Neural cell (in vitro differentiated cells): Measurements from ENCODE around the gene IRF9. TPM values are rescaled to one million over a fixed set of nuclear protein-coding genes. Genes with fewer than 3 reads are reported as not detected.
A peak's percentile ranks its signal among the peaks of the same experiment; 100 is the strongest.

Experiments
- H2AFZ ChIP-seq: fragments of 200-600, 300-800 bp; sonication (generic), shearing (Covaris generic); 2 replicates; pipeline ENCODE4 v1.6.0; 2014; ENCODE audit warnings: low read depth, mild to moderate bottlenecking, antibody characterized with exemption, low read length, moderate library complexity
- H3F3A ChIP-seq: fragments of 200-600 bp; shearing (Covaris generic); 2 replicates; pipeline ENCODE4 v1.6.1; 2016; ENCODE audit warnings: mild to moderate bottlenecking, moderate library complexity, mixed read lengths, antibody characterized with exemption, low read length; ENCODE audit not compliant: insufficient read depth, poor library complexity, severe bottlenecking
- H3K27ac ChIP-seq: fragments of 200-600, 300-800 bp; sonication (generic), shearing (Covaris generic); 2 replicates; pipeline ENCODE4 v1.5.1; 2014; ENCODE audit warnings: mild to moderate bottlenecking, low read length, moderate library complexity
- H3K27me3 ChIP-seq: fragments of 300-800, 200-600 bp; sonication (generic), shearing (Covaris generic); 2 replicates; pipeline ENCODE4 v1.6.0; 2014; ENCODE audit warnings: mild to moderate bottlenecking, low read depth, low read length, moderate library complexity; ENCODE audit not compliant: insufficient read depth
- H3K36me3 ChIP-seq: fragments of 300-800, 200-600 bp; sonication (generic), shearing (Covaris generic); 2 replicates; pipeline ENCODE4 v1.5.1; 2014; ENCODE audit warnings: mild to moderate bottlenecking, antibody characterized with exemption, low read length, moderate library complexity; ENCODE audit not compliant: insufficient read depth
- H3K4me2 ChIP-seq: fragments of 300-800, 200-600 bp; sonication (generic), shearing (Covaris generic); 2 replicates; pipeline ENCODE4 v1.6.0; 2014; ENCODE audit warnings: mild to moderate bottlenecking, low read length
- H3K4me3 ChIP-seq: fragments of 300-800, 200-600 bp; sonication (generic), shearing (Covaris generic); 2 replicates; pipeline ENCODE4 v1.5.1; 2014; ENCODE audit warnings: mild to moderate bottlenecking, low read length, moderate library complexity
- H3K79me2 ChIP-seq: fragments of 200-600 bp; shearing (Covaris generic); replicated peaks from 2 replicates; pipeline ENCODE4 v1.6.0; 2014; ENCODE audit warnings: mild to moderate bottlenecking, low read length, moderate library complexity; ENCODE audit not compliant: insufficient read depth
- H3K9ac ChIP-seq: fragments of 300-800, 200-600 bp; sonication (generic), shearing (Covaris generic); 2 replicates; pipeline ENCODE4 v1.6.1; 2016; ENCODE audit warnings: mild to moderate bottlenecking, low read length, mixed read lengths
- H3K9me2 ChIP-seq: fragments of 200-600 bp; shearing (Covaris generic); 2 replicates; pipeline ENCODE4 v1.6.1; 2016; ENCODE audit warnings: mild to moderate bottlenecking, low read length, mixed read lengths; ENCODE audit not compliant: insufficient read depth
- H3K9me3 ChIP-seq: fragments of 200-600, 300-800 bp; sonication (generic), shearing (Covaris generic); 2 replicates; pipeline ENCODE4 v1.6.1; 2016; ENCODE audit warnings: mild to moderate bottlenecking, mixed run types, low read length, moderate library complexity, mixed read lengths
- H4K20me1 ChIP-seq: fragments of 200-600 bp; shearing (Covaris generic); 2 replicates; pipeline ENCODE4 v1.6.1; 2016; ENCODE audit warnings: mild to moderate bottlenecking, mixed run types; ENCODE audit not compliant: insufficient read depth
- CTCF ChIP-seq: fragments of 450-650 bp; IDR thresholded peaks from 2 replicates; pipeline ENCODE4 v1.5.1; 2014; ENCODE audit warnings: antibody characterized with exemption, mild to moderate bottlenecking, moderate library complexity; ENCODE audit not compliant: poor library complexity, severe bottlenecking
- EP300 ChIP-seq: fragments of 450-650 bp; conservative IDR thresholded peaks from 2 replicates; pipeline ENCODE4 v1.6.1; 2014; ENCODE audit warnings: antibody characterized with exemption, mild to moderate bottlenecking, moderate library complexity; ENCODE audit not compliant: poor library complexity, severe bottlenecking
- EZH2 ChIP-seq: fragments of 200-600, 300-800 bp; shearing (Covaris generic), sonication (generic); IDR thresholded peaks from 2 replicates; pipeline ENCODE4 v1.6.1; 2014; ENCODE audit warnings: antibody characterized with exemption, low read length, borderline replicate concordance, mild to moderate bottlenecking; ENCODE audit not compliant: insufficient read depth, poor library complexity, severe bottlenecking
- MXI1 ChIP-seq: fragments of 450-650 bp; conservative IDR thresholded peaks from 2 replicates; pipeline ENCODE4 v1.6.1; 2014; ENCODE audit warnings: antibody characterized with exemption, mild to moderate bottlenecking; ENCODE audit not compliant: poor library complexity, severe bottlenecking
- POLR2AphosphoS5 ChIP-seq: IDR thresholded peaks from 2 replicates; pipeline ENCODE4 v1.6.1; 2012
- RAD21 ChIP-seq: fragments of 450-650 bp; conservative IDR thresholded peaks from 2 replicates; pipeline ENCODE4 v1.6.1; 2014; ENCODE audit warnings: antibody characterized with exemption, mild to moderate bottlenecking, moderate library complexity
- REST ChIP-seq: IDR thresholded peaks from 2 replicates; pipeline ENCODE4 v1.6.1; 2012; ENCODE audit warnings: borderline replicate concordance
- SMC3 ChIP-seq: fragments of 450-650 bp; conservative IDR thresholded peaks from 2 replicates; pipeline ENCODE4 v1.6.1; 2014; ENCODE audit warnings: antibody characterized with exemption, mild to moderate bottlenecking, moderate library complexity; ENCODE audit not compliant: poor library complexity
- TAF1 ChIP-seq: IDR thresholded peaks from 2 replicates; pipeline ENCODE4 v1.6.1; 2012; ENCODE audit warnings: low read depth
- polyA plus RNA-seq: library from polyadenylated mRNA; depleted of rRNA; stranded (reverse); fragments of >200 nt; gene quantifications from 2 replicates; pipeline ENCODE4 v1.2.3, GENCODE V29; 2014

Gene IRF9
- polyA plus RNA-seq, 1 donor from 2014 or later: 19.6 TPM

GRCh38 chr14:24133735-24134134 is 27.3 kb upstream of the IRF9 start:
- Histone ChIP-seq H3K4me2 (no peak overlapping the region), H3K9me2 (no peaks in the 10 kb centered on the region), H2AFZ (no peak overlapping the region), H3F3A (no peaks in the 10 kb centered on the region), H3K4me3 (no peak overlapping the region), H3K79me2 (no peaks in the 10 kb centered on the region), H4K20me1 (no peaks in the 10 kb centered on the region), H3K27me3 (no peaks in the 10 kb centered on the region), H3K9me3 (no peaks in the 10 kb centered on the region), H3K9ac (no peak overlapping the region), H3K36me3 (no peaks in the 10 kb centered on the region), H3K27ac (no peak overlapping the region)
- TF ChIP-seq TAF1: no peak

- H4K20me1 ChIP-seq: no peaks in the 10 kb centered on the region
- H3K4me2 ChIP-seq: peak overlapping the region; percentile 52
- H3K27ac ChIP-seq: no peak overlapping the region
- H3K79me2 ChIP-seq: peaks cover 10% of the 10 kb centered on the region
- H3K4me3 ChIP-seq: peak overlapping the region; percentile 74
- no peaks in the 10 kb centered on the region for H3K9me2 ChIP-seq
- peak overlapping the region; percentile 67 for H3K9ac ChIP-seq
- peak overlapping the region; percentile 51 for H2AFZ ChIP-seq
- H3K36me3 ChIP-seq: no peaks in the 10 kb centered on the region
- no peaks in the 10 kb centered on the region for H3K27me3 ChIP-seq
- TF ChIP-seq EZH2 (no peak), EP300 (no peak), SMC3 (no peak), TAF1 (no peak), RAD21 (no peak), REST (no peak)
- peaks cover under 1% of the 10 kb centered on the region for H3F3A ChIP-seq
- H3K9me3 ChIP-seq: no peaks in the 10 kb centered on the region
Observed at GRCh38 chr14:24135584-24135833, 25.6 kb upstream of the IRF9 start.

GRCh38 chr14:24135834-24136683 is 25.0 kb upstream of the IRF9 start, which contains the start of gene PSME1:
Gene PSME1, plus strand, starts transcription at chr14:24136194. Its CDS starts 69 bp downstream, at chr14:24136263.
- Histone ChIP-seq H3K27ac (no peak within 1 kb of the TSS), H3K9ac (peak within 1 kb of the TSS; percentile 67)
- TF ChIP-seq REST (peak; percentile 6), CTCF (no peak), POLR2AphosphoS5 (peak; percentile 33), MXI1 (peak; percentile 25), RAD21 (no peak), EZH2 (no peak)

More at GRCh38 chr14:24135834-24136683, 25.0 kb upstream of the IRF9 start, which contains the start of gene PSME1:
- H3K36me3 ChIP-seq: no peaks in the 10 kb centered on the region
- no peaks in the 10 kb centered on the region for H3K9me3 ChIP-seq
- no peaks in the 10 kb centered on the region for H3K9me2 ChIP-seq
- no peaks in the 10 kb centered on the region for H3K27me3 ChIP-seq
- H3K4me3 ChIP-seq: peak within 1 kb of the TSS; percentile 74
- H3K79me2 ChIP-seq: peaks cover 10% of the 10 kb centered on the region
- no peaks in the 10 kb centered on the region for H4K20me1 ChIP-seq
- H2AFZ ChIP-seq: peak within 1 kb of the TSS; percentile 51
- H3F3A ChIP-seq: peaks cover 6% of the 10 kb centered on the region
- peak within 1 kb of the TSS; percentile 52 for H3K4me2 ChIP-seq
